Gastroesophageal sphincter (tissue), 4 donors: ENCODE measurements around the gene PIP4K2A. TPM values are rescaled to one million over a fixed set of nuclear protein-coding genes. Genes with fewer than 3 reads are reported as not detected.

Experiments
- ATAC-seq: fragments of 150-250 bp; one replicate; pipeline ENCODE4 v1.9.1; 2016; ENCODE audit warnings: mild to moderate bottlenecking, moderate library complexity
- H3K27ac ChIP-seq, 4 donors: fragments of 200-600 bp; sonication (generic) in 3 of 4; 1 replicate in 3 of 4; 2 replicates in 1 of 4; pipeline ENCODE4 v1.5.1; 2016 to 2019
- H3K27me3 ChIP-seq: fragments of 200-600 bp; sonication (generic); one replicate; pipeline ENCODE4 v1.5.1; 2019
- H3K36me3 ChIP-seq, 2 donors: fragments of 200-600 bp; sonication (generic); one replicate each; pipeline ENCODE4 v1.5.1; 2019; ENCODE audit warnings: control low read depth in 1 of 2
- H3K4me1 ChIP-seq, 3 donors: fragments of 200-600 bp; sonication (generic); 1 replicate in 2 of 3; 2 replicates in 1 of 3; pipeline ENCODE4 v1.5.1; 2016 to 2019; ENCODE audit warnings: control low read depth in 2 of 3
- H3K4me3 ChIP-seq, 2 donors: fragments of 200-600 bp; sonication (generic); one replicate each; pipeline ENCODE4 v1.5.1; 2019; ENCODE audit warnings: mild to moderate bottlenecking in 1 of 2, moderate library complexity in 1 of 2
- H3K9me3 ChIP-seq, 3 donors: fragments of 200-600 bp; sonication (generic); one replicate each; pipeline ENCODE4 v1.5.1; 2017 to 2019; ENCODE audit warnings: control low read depth in 2 of 3
- EP300 ChIP-seq: sonication (generic); formaldehyde crosslinking; IDR thresholded peaks from one replicate; pipeline ENCODE4 v1.6.1; 2017; ENCODE audit warnings: antibody characterized with exemption, mild to moderate bottlenecking
- POLR2A ChIP-seq, 2 donors: fragments of 450-650 bp; IDR thresholded peaks; one replicate each; pipeline ENCODE4 v1.6.1; 2017; ENCODE audit warnings: antibody characterized with exemption in 2 of 2, mild to moderate bottlenecking in 2 of 2, moderate library complexity in 1 of 2
- POLR2AphosphoS5 ChIP-seq: sonication (generic); formaldehyde crosslinking; IDR thresholded peaks from one replicate; pipeline ENCODE4 v1.6.1; 2017; ENCODE audit warnings: antibody characterized with exemption
- WGBS, 2 donors: methylation state at CpG; one replicate each; pipeline ENCODE4 v1.1.5; 2018; ENCODE audit warnings: low coverage in 1 of 2; 5-methylcytosine and 5-hydroxymethylcytosine counted together
- total RNA-seq, 4 donors: library from RNA; depleted of rRNA; stranded (reverse); fragments of >200 nt; gene quantifications; one replicate each; pipeline ENCODE4 v1.1.0, GENCODE V29; 2016
- TF ChIP-seq, protein P1 (sequence below), 4 experiments: fragments of 200-600 bp in 2 of 4; fragments of 450-650 bp in 2 of 4; sonication (generic) in 1 of 4; IDR thresholded peaks; one replicate each; pipeline ENCODE4 v1.5.1; 2017 to 2019; ENCODE audit warnings: antibody characterized with exemption in 4 of 4, mild to moderate bottlenecking in 2 of 4, moderate library complexity in 2 of 4

Gene PIP4K2A
- total RNA-seq, 4 donors from 2014 or later = 30.4 to 57.2 (median 51.3) TPM

DNA sequence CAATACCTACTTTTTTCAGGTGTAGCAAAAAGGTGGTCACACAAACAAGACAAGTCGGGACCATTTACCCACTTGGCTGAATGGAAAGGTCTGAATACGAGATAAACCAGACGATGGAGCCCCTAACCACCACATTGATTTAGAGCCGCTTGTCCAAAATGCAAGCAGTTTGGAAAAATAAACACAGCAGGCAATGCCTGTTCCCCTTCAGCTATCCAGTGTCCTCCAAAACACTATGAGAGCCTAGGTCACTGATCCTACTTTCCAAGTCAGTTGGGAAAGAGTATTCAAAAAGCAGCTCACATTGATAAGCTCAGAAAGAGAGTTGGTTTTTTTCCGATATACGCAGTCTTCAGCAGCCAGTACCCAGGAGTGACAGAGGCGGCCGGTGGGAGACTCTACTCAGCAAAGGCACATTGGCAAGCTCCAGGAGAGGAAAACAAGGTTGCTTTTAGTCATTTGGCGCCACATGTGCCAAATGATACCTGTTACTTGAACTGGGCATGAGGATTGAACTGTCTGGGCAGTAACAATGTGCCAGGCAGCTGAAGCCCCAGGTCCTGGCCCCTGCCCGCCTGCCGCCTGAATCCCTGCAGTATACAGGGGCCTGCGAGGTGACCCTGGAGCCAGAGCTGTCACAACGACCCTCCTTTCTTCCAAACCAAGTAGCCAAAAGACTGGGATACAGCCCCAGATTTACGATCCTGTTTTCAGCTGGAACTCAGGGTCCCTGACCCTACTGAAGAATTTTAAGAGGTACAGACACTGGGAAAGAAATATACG is 109.8 kb downstream of the PIP4K2A start:
- Histone ChIP-seq H3K9me3 (no peaks in the 10 kb centered on the region), H3K4me1 (peaks cover 0 to 12% (median 0%) of the 10 kb centered on the region in 3 donors), H3K36me3 (peaks cover 0 to 36% of the 10 kb centered on the region in 2 donors), H3K27me3 (no peaks in the 10 kb centered on the region), H3K27ac (peak overlapping the region in 1 of 4 donors; percentile 45), H3K4me3 (no peak overlapping the region)
- no peak for ATAC-seq
- TF ChIP-seq, protein P1, sequence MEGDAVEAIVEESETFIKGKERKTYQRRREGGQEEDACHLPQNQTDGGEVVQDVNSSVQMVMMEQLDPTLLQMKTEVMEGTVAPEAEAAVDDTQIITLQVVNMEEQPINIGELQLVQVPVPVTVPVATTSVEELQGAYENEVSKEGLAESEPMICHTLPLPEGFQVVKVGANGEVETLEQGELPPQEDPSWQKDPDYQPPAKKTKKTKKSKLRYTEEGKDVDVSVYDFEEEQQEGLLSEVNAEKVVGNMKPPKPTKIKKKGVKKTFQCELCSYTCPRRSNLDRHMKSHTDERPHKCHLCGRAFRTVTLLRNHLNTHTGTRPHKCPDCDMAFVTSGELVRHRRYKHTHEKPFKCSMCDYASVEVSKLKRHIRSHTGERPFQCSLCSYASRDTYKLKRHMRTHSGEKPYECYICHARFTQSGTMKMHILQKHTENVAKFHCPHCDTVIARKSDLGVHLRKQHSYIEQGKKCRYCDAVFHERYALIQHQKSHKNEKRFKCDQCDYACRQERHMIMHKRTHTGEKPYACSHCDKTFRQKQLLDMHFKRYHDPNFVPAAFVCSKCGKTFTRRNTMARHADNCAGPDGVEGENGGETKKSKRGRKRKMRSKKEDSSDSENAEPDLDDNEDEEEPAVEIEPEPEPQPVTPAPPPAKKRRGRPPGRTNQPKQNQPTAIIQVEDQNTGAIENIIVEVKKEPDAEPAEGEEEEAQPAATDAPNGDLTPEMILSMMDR (IDR thresholded peaks at IDR 0.05) = no peak
- TF ChIP-seq EP300 (no peak), POLR2A (IDR thresholded peaks at IDR 0.05) (no peak), POLR2AphosphoS5 (no peak)
- 84 to 92% methylated on average over 2 to 9 of the region's 15 CpGs for WGBS, 2 donors

DNA sequence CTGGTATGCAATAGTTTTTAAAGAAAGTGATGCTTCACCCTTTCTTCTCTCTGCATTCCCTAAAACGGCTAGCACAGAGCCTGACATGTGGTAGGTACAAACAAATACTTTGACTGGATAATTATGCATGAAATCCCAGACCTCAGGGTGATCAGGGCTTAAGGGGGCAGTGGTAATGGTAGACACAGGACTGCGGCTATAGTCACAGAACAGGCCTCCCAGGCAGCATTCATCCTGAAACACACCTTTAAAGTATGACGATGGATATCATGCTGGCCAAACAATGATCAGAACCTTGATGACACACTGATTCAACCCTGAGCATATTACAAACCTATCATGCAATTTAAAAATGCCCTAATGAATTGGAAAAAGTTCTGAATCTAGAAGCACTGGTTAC is 110.8 kb downstream of the PIP4K2A start:
- no peak for ATAC-seq
- TF ChIP-seq, protein P1 (IDR thresholded peaks at IDR 0.05) = no peak
- TF ChIP-seq EP300 (no peak), POLR2AphosphoS5 (no peak), POLR2A (IDR thresholded peaks at IDR 0.05) (no peak)
- 85 to 89% methylated on average over 3 of the region's 3 CpGs for WGBS, 2 donors

DNA sequence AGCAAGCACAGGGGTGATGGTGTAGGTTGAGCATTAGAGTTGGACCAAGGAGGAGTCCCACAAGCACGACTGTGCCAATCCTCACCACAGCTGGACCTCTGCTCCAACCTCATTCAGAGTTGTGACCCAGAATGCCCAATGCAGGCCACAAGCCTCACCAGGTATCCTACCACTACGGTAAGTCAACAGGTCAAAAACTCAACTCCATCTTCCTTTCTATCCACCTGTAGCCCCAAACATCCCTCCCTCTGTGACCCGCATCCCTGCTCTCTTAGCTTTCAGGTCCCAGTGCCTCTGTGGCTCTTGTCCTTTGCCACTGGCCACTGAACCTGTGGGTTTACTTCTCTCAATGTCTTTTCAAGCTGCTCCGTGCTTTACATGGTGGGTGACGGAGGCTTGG is 112.8 kb downstream of the PIP4K2A start:
- Histone ChIP-seq H3K27ac (no peak overlapping the region), H3K4me1 (peaks cover 0 to 21% (median 0%) of the 10 kb centered on the region in 3 donors), H3K9me3 (no peaks in the 10 kb centered on the region), H3K4me3 (no peak overlapping the region), H3K36me3 (peaks cover 0 to 10% of the 10 kb centered on the region in 2 donors), H3K27me3 (no peaks in the 10 kb centered on the region)
- 95 to 97% methylated on average over 4 to 5 of the region's 5 CpGs for WGBS, 2 donors
- no peak for TF ChIP-seq POLR2AphosphoS5
- TF ChIP-seq, protein P1 (IDR thresholded peaks at IDR 0.05) = no peak
- no peak for TF ChIP-seq EP300
- TF ChIP-seq POLR2A (IDR thresholded peaks at IDR 0.05) = no peak
- ATAC-seq = no peak

More for the DNA sequence above, 110.8 kb downstream of the PIP4K2A start:
- Histone ChIP-seq H3K9me3 (no peaks in the 10 kb centered on the region), H3K36me3 (peaks cover 0 to 26% of the 10 kb centered on the region in 2 donors), H3K27ac (no peak overlapping the region), H3K27me3 (no peaks in the 10 kb centered on the region), H3K4me1 (peaks cover 0 to 19% (median 0%) of the 10 kb centered on the region in 3 donors), H3K4me3 (no peak overlapping the region)

DNA sequence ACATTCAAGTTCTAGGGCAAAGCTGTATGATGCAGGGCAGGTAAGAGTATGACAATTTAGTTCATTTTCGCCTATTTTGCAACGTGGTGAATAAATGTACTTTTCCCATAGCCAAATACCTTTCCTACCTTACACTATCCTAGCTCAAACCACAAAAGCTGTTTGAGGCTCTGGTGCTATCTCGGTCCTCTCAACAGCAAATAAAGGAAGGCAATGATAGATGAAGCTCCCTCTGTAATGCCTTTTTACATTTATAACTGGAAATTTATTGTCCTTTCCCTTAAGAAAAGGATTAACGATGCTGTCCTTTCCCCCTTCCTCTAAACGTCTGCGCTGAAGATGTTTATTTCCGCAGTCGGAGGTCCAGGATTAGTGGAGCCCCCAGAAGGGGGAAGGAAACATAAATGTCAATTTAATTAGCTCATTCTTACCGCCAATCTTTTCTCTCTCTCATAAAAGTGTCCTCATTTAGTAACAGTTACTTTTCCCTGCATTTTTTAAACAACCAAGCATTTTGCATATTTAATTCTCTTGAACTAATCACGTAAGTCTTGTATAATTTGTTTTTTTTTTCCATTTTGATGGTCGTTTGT is 114.6 kb downstream of the PIP4K2A start:
- 79 to 86% methylated on average over 6 to 11 of the region's 11 CpGs for WGBS, 2 donors
- peaks cover 0 to 16% (median 0%) of the 10 kb centered on the region in 3 donors for H3K4me1 ChIP-seq
- H3K27ac ChIP-seq = no peak overlapping the region
- no peak for TF ChIP-seq EP300
- no peak for TF ChIP-seq POLR2A (IDR thresholded peaks at IDR 0.05)
- no peak for TF ChIP-seq POLR2AphosphoS5
- TF ChIP-seq, protein P1 (IDR thresholded peaks at IDR 0.05) = no peak
- no peak overlapping the region for H3K4me3 ChIP-seq
- H3K27me3 ChIP-seq = no peaks in the 10 kb centered on the region
- peaks cover 0 to 14% of the 10 kb centered on the region in 2 donors for H3K36me3 ChIP-seq
- no peaks in the 10 kb centered on the region for H3K9me3 ChIP-seq
- ATAC-seq = no peak
